HCT116 (cell line): Measurements from ENCODE around the gene PXYLP1.

Source experiments
- CTCF ChIP-seq, 3 experiments: fragments of 200-600 bp in 1 of 3; sonication (generic) in 1 of 3; IDR thresholded peaks in 2 of 3; conservative IDR thresholded peaks in 1 of 3; 2 replicates each; pipeline ENCODE4 v1.5.1; 2012 to 2017; ENCODE audit warnings: low read depth in 2 of 3, low read length in 2 of 3, antibody characterized with exemption in 1 of 3, borderline replicate concordance in 1 of 3, control low read depth in 1 of 3, mild to moderate bottlenecking in 1 of 3, mixed read lengths in 1 of 3, mixed run types in 1 of 3, moderate library complexity in 1 of 3; ENCODE audit not compliant: insufficient read depth in 1 of 3
- EGR1 ChIP-seq: IDR thresholded peaks from 2 replicates; pipeline ENCODE4 v1.6.1; 2012; ENCODE audit warnings: low read depth
- POLR2A ChIP-seq: IDR thresholded peaks from 2 replicates; pipeline ENCODE4 v1.7.0; 2011; ENCODE audit warnings: borderline replicate concordance; ENCODE audit not compliant: insufficient read depth, insufficient read length; ENCODE audit errors: extremely low read depth
- SIN3A ChIP-seq: IDR thresholded peaks from 2 replicates; pipeline ENCODE4 v1.6.1; 2012; ENCODE audit warnings: low read depth
- YY1 ChIP-seq: IDR thresholded peaks from 2 replicates; pipeline ENCODE4 v1.6.1; 2011; ENCODE audit warnings: low read length, low read depth, moderate library complexity, mild to moderate bottlenecking; ENCODE audit not compliant: insufficient replicate concordance; ENCODE audit errors: extremely low read depth

- TF ChIP-seq CTCF (IDR thresholded peaks at IDR 0.05 in 2 of 3, conservative IDR thresholded peaks at IDR 0.05 in 1 of 3; ENCODE audit: borderline replicate concordance in 1 of 3, insufficient read depth in 1 of 3, low read depth in 2 of 3, low read length in 2 of 3) (no peak), SIN3A (no peak), POLR2A (no peak), EGR1 (no peak), YY1 (no peak)
These were observed 2.7 kb downstream of the PXYLP1 start for GRCh38 chr3:141234283-141234682.
